HCT116 (cell line): Measurements from ENCODE around the gene P2RY12. TPM values are rescaled to one million over a fixed set of nuclear protein-coding genes. Genes with fewer than 3 reads are reported as not detected.

Experiments
- ATAC-seq: fragments of 200-7000 bp; cut with Tn5 transposase; 2 replicates; pipeline ENCODE4 v1.9.1; 2020; ENCODE audit warnings: mild to moderate bottlenecking, moderate library complexity
- BruUV-seq: library from RNA; stranded (reverse); fragments of 400-500 nt; replicated peaks from 2 replicates; lab custom pipeline; 2021; lab: Mats Ljungman, UMichigan
- CTCF ChIA-PET: fragments of 300-600 bp; sonication (Branson Sonifier 250); formaldehyde crosslinking; loops from one replicate; lab custom pipeline; 2021; ENCODE audit warnings: antibody characterized with exemption; lab: Charles Lee
- POLR2A ChIA-PET: fragments of 300-600, 350-600 bp; sonication (Branson Sonifier 250); formaldehyde crosslinking; loops from one replicate; lab custom pipeline; 2021; ENCODE audit warnings: antibody characterized with exemption; lab: Charles Lee
- RAD21 ChIA-PET, 2 experiments: fragments of 300-600 bp; sonication (Branson Sonifier 250); formaldehyde crosslinking; loops; one replicate each; lab custom pipeline; 2023; ENCODE audit warnings: low total read pairs in 2 of 2; ENCODE audit not compliant: uncharacterized antibody in 2 of 2, unreplicated experiment in 2 of 2, low non-redundant PET in 1 of 2; lab: Charles Lee
- DNase-seq: peaks from one replicate; pipeline ENCODE4 v3.0.0-alpha.2; 2010; ENCODE audit warnings: low read depth, low spot score
- H2AFZ ChIP-seq: fragments of 200-600 bp; shearing (Covaris generic), sonication (generic); 2 replicates; pipeline ENCODE4 v1.6.1; 2017; ENCODE audit warnings: low read depth, mixed run types, mixed read lengths, antibody characterized with exemption, low read length; ENCODE audit not compliant: poor library complexity, severe bottlenecking
- H3K27ac ChIP-seq: 2 replicates; pipeline ENCODE4 v1.5.1; 2012; ENCODE audit warnings: low read depth, low read length
- H3K27me3 ChIP-seq: fragments of 200-600 bp; sonication (generic); 2 replicates; pipeline ENCODE4 v1.6.1; 2016; ENCODE audit warnings: mixed run types, low read length, mixed read lengths; ENCODE audit not compliant: insufficient read depth
- H3K36me3 ChIP-seq, 2 experiments: fragments of 200-500 bp in 1 of 2; fragments of 200-600 bp in 1 of 2; sonication (Bioruptor generic) in 1 of 2; sonication (generic) in 1 of 2; 2 replicates each; pipeline versions ENCODE4 v1.5.1 to v1.6.1; 2014 to 2016; ENCODE audit warnings: low read length in 2 of 2, inconsistent platforms in 1 of 2, mixed read lengths in 1 of 2, mixed run types in 1 of 2; ENCODE audit not compliant: insufficient read depth in 2 of 2, control insufficient read depth in 1 of 2
- H3K4me1 ChIP-seq, 2 experiments: fragments of 200-600 bp in 1 of 2; sonication (generic) in 1 of 2; 2 replicates each; pipeline versions ENCODE4 v1.5.1 to v1.6.1; 2012 to 2017; ENCODE audit warnings: low read length in 2 of 2, inconsistent platforms in 1 of 2, mild to moderate bottlenecking in 1 of 2, mixed read lengths in 1 of 2, mixed run types in 1 of 2, moderate library complexity in 1 of 2; ENCODE audit not compliant: insufficient read depth in 2 of 2, control insufficient read depth in 1 of 2
- H3K4me2 ChIP-seq: fragments of 200-600 bp; sonication (generic); 2 replicates; pipeline ENCODE4 v1.6.1; 2017; ENCODE audit warnings: mixed run types, low read length, mixed read lengths
- H3K4me3 ChIP-seq, 2 experiments: fragments of 200-600 bp in 1 of 2; sonication (generic) in 1 of 2; replicated peaks in 1 of 2; 2 replicates each; pipeline ENCODE4 v1.5.1; 2011 to 2016; ENCODE audit warnings: low read length in 2 of 2, control low read depth in 1 of 2, low read depth in 1 of 2, mild to moderate bottlenecking in 1 of 2, mixed read lengths in 1 of 2, mixed run types in 1 of 2
- H3K79me2 ChIP-seq: fragments of 200-600 bp; sonication (generic); 2 replicates; pipeline ENCODE4 v1.6.1; 2017; ENCODE audit warnings: mild to moderate bottlenecking, mixed run types, low read length, moderate library complexity, mixed read lengths; ENCODE audit not compliant: insufficient read depth
- H3K9ac ChIP-seq: fragments of 200-600 bp; sonication (generic); 2 replicates; pipeline ENCODE4 v1.6.1; 2016; ENCODE audit warnings: low read length, mixed read lengths
- H3K9me2 ChIP-seq: fragments of 200-600 bp; sonication (generic), shearing (Covaris generic); 2 replicates; pipeline ENCODE4 v1.6.1; 2017; ENCODE audit warnings: mixed run types, mild to moderate bottlenecking, moderate library complexity; ENCODE audit not compliant: insufficient read depth
- H3K9me3 ChIP-seq, 2 experiments: fragments of 200-500 bp in 1 of 2; fragments of 200-600 bp in 1 of 2; sonication (Bioruptor generic) in 1 of 2; sonication (generic) in 1 of 2; 2 replicates each; pipeline ENCODE4 v1.6.1; 2014 to 2017; ENCODE audit warnings: low read length in 2 of 2, mixed read lengths in 2 of 2, inconsistent platforms in 1 of 2, low read depth in 1 of 2, mild to moderate bottlenecking in 1 of 2, mixed run types in 1 of 2, moderate library complexity in 1 of 2; ENCODE audit not compliant: control insufficient read depth in 1 of 2, insufficient read depth in 1 of 2
- H4K20me1 ChIP-seq: fragments of 200-600 bp; sonication (generic), shearing (Covaris generic); 2 replicates; pipeline ENCODE4 v1.6.1; 2017; ENCODE audit warnings: mixed run types, mild to moderate bottlenecking, moderate library complexity; ENCODE audit not compliant: insufficient read depth
- EZH2 ChIP-seq: fragments of 200-600 bp; sonication (generic); IDR thresholded peaks from 2 replicates; pipeline ENCODE4 v1.6.1; 2017; ENCODE audit warnings: antibody characterized with exemption, mixed run types
- RAD21 ChIP-seq: IDR thresholded peaks from 2 replicates; pipeline ENCODE4 v1.6.1; 2012; ENCODE audit warnings: low read depth, mild to moderate bottlenecking
- ZNF274 ChIP-seq: fragments of 200-500 bp; sonication (Bioruptor generic); IDR thresholded peaks from 2 replicates; pipeline ENCODE4 v1.6.1; 2014; ENCODE audit warnings: mild to moderate bottlenecking, low read depth, low read length, inconsistent platforms
- intact Hi-C: fragments of 100-400 bp; cut with micrococcal nuclease; formaldehyde crosslinking; loops from 2 replicates; pipeline ENCODE4 v1.10.0; 2022
- total RNA-seq: library from RNA; stranded (reverse); gene quantifications from one replicate; pipeline ENCODE4 v1.2.1, GENCODE V29; 2021; ENCODE audit not compliant: unreplicated experiment
- TF ChIP-seq, protein P1 (sequence below), 3 experiments: fragments of 200-600 bp in 1 of 3; sonication (generic) in 1 of 3; IDR thresholded peaks in 2 of 3; conservative IDR thresholded peaks in 1 of 3; 2 replicates each; pipeline ENCODE4 v1.5.1; 2012 to 2017; ENCODE audit warnings: low read depth in 2 of 3, low read length in 2 of 3, antibody characterized with exemption in 1 of 3, borderline replicate concordance in 1 of 3, control low read depth in 1 of 3, mild to moderate bottlenecking in 1 of 3, mixed read lengths in 1 of 3, mixed run types in 1 of 3, moderate library complexity in 1 of 3; ENCODE audit not compliant: insufficient read depth in 1 of 3

P2RY12 gene
- total RNA-seq, 1 experiment from 2014 or later = not detected

DNA sequence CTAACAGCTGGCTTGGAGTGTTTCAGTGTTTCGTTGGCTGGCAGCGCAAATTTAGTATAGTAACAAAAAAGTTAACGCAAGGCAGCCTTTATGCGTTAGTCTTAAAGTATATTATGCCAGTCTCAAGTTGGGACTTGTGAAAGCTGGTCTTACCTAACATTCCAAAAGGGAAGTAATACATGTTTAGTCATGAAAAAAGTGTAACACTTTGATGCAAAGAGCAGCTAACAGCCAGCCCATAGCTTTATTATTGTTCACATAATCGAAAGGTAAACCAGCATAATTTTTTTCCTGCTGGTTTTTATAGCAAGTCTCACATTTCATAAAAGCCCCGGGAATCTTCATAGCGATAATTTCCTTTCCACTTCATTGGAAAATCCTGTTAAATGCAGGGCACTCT, 65.6 kb downstream of the P2RY12 start (continued):
- no peak for TF ChIP-seq EZH2

DNA sequence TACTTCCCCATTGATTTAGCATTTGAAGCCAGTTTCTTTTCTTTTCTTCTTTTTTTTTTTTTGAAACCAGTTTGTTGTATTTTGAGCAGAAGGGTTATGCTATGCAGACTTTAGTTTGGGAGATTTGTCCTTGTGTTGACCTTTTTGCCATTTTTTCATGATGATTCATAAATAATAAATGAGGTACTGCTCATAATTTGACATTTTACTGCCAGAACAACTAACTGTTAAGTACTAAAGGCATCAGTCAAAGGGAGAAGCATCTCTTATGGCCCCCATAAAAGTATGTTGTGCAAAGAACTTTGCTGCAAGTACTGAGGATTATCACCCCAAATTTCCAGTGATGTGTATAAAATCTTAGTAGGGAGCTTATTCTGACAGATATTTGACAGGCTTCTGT, 66.2 kb downstream of the P2RY12 start:
- H3K4me2 ChIP-seq = peak overlapping the region; percentile 77
- no peak overlapping the region for H3K4me3 ChIP-seq
- ChIA-PET CTCF (interaction anchor here (1.6 kb wide), 1 partner anchor 9 kb away, joined by 5 read pairs; no protein-coding TSS in a partner anchor), RAD21 (no interaction called here), POLR2A (no interaction called here)
- intact Hi-C loops = no loop called here
- no peaks in the 10 kb centered on the region for H4K20me1 ChIP-seq
- no TSS peak for BruUV-seq
- no peaks in the 10 kb centered on the region for H3K9me2 ChIP-seq
- H3K36me3 ChIP-seq = no peaks in the 10 kb centered on the region
- H3K27ac ChIP-seq = no peak overlapping the region
- no peak for TF ChIP-seq ZNF274
- no peak for TF ChIP-seq RAD21
- TF ChIP-seq, protein P1, sequence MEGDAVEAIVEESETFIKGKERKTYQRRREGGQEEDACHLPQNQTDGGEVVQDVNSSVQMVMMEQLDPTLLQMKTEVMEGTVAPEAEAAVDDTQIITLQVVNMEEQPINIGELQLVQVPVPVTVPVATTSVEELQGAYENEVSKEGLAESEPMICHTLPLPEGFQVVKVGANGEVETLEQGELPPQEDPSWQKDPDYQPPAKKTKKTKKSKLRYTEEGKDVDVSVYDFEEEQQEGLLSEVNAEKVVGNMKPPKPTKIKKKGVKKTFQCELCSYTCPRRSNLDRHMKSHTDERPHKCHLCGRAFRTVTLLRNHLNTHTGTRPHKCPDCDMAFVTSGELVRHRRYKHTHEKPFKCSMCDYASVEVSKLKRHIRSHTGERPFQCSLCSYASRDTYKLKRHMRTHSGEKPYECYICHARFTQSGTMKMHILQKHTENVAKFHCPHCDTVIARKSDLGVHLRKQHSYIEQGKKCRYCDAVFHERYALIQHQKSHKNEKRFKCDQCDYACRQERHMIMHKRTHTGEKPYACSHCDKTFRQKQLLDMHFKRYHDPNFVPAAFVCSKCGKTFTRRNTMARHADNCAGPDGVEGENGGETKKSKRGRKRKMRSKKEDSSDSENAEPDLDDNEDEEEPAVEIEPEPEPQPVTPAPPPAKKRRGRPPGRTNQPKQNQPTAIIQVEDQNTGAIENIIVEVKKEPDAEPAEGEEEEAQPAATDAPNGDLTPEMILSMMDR (IDR thresholded peaks at IDR 0.05 in 2 of 3, conservative IDR thresholded peaks at IDR 0.05 in 1 of 3; ENCODE audit: borderline replicate concordance in 1 of 3, insufficient read depth in 1 of 3, low read depth in 2 of 3, low read length in 2 of 3) = no peak
- H3K9me3 ChIP-seq = no peaks in the 10 kb centered on the region
- no peak overlapping the region for H3K9ac ChIP-seq
- peaks cover 44 to 52% of the 10 kb centered on the region in 2 experiments for H3K4me1 ChIP-seq
- ATAC-seq = no peak
- no peak for DNase-seq
- H3K27me3 ChIP-seq = no peaks in the 10 kb centered on the region
- no peaks in the 10 kb centered on the region for H3K79me2 ChIP-seq
- no peak overlapping the region for H2AFZ ChIP-seq
